ENCODE data around the gene NR5A1. TPM values are rescaled to one million over a fixed set of nuclear protein-coding genes. Genes with fewer than 3 reads are reported as not detected.

The NR5A1 gene
- total RNA-seq, 1 experiment from 2014 or later = 0.09 TPM

DNA sequence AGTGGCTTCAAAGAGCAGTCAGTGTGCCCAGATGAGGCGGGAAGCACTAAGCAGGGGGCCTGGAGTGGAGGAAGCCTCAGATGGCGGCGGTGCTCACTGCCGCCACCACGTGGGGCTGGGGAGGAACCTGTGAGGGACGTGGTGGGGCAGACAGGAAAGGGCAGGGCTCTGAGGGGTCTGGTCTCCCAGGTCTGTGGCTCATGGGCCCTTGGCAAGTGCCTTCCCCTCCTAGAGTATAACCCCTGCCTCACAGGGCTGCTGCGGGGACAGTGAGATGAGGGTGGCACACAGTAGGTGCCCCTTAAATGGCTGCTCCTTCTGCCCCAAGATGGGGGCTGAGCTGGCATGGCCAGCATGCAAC lies 26.6 kb downstream of the NR5A1 start:
- H3K4me1 Mint-ChIP-seq (ENCODE audit: low read depth, unreplicated experiment) = no peaks in the 10 kb centered on the region
- no peaks in the 10 kb centered on the region for H3K9me3 Mint-ChIP-seq (ENCODE audit: unreplicated experiment)
- no peak overlapping the region for H3K27ac Mint-ChIP-seq (ENCODE audit: unreplicated experiment)
- BruUV-seq (replicated peaks) = no TSS peak
- H3K27me3 ChIP-seq (replicated peaks; ENCODE audit: control insufficient read depth, insufficient read depth, low read length) = no peaks in the 10 kb centered on the region
- no peaks in the 10 kb centered on the region for H3K36me3 Mint-ChIP-seq (ENCODE audit: insufficient read depth, unreplicated experiment)
- peak in 1 of 2 experiments; percentile 42 for DNase-seq
- CTCF ChIA-PET = no interaction called here
- no peak overlapping the region for H3K4me3 Mint-ChIP-seq (ENCODE audit: unreplicated experiment)
- POLR2A ChIA-PET = no interaction called here
- TF ChIP-seq, protein P1, sequence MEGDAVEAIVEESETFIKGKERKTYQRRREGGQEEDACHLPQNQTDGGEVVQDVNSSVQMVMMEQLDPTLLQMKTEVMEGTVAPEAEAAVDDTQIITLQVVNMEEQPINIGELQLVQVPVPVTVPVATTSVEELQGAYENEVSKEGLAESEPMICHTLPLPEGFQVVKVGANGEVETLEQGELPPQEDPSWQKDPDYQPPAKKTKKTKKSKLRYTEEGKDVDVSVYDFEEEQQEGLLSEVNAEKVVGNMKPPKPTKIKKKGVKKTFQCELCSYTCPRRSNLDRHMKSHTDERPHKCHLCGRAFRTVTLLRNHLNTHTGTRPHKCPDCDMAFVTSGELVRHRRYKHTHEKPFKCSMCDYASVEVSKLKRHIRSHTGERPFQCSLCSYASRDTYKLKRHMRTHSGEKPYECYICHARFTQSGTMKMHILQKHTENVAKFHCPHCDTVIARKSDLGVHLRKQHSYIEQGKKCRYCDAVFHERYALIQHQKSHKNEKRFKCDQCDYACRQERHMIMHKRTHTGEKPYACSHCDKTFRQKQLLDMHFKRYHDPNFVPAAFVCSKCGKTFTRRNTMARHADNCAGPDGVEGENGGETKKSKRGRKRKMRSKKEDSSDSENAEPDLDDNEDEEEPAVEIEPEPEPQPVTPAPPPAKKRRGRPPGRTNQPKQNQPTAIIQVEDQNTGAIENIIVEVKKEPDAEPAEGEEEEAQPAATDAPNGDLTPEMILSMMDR (IDR thresholded peaks at IDR 0.05; ENCODE audit: insufficient read depth in 1 of 2, low read depth in 1 of 2, low read length in 1 of 2, severe bottlenecking in 1 of 2, unreplicated experiment in 1 of 2) = peak; percentile 51 to 58
- no peaks in the 10 kb centered on the region for H3K9me3 ChIP-seq
- intact Hi-C loops (cut with micrococcal nuclease; ENCODE audit: unreplicated experiment) = loop anchor here (1.0 kb wide), 1 partner anchor 61 kb away; no protein-coding TSS in a partner anchor
- peaks cover 8% of the 10 kb centered on the region; the same call in 1 of the 2 replicates for H3K4me1 ChIP-seq
- H3K36me3 ChIP-seq (ENCODE audit: control insufficient read depth, insufficient read depth, low read length) = no peaks in the 10 kb centered on the region
- H3K27me3 Mint-ChIP-seq (ENCODE audit: insufficient read depth, unreplicated experiment) = peaks cover 2% of the 10 kb centered on the region
- no peak overlapping the region for H3K4me3 ChIP-seq (ENCODE audit: low read depth, low read length)

- Mint-ChIP-seq H3K27ac (ENCODE audit: unreplicated experiment) (no peak overlapping the region), H3K9me3 (ENCODE audit: unreplicated experiment) (no peaks in the 10 kb centered on the region), H3K4me1 (ENCODE audit: low read depth, unreplicated experiment) (no peaks in the 10 kb centered on the region), H3K4me3 (ENCODE audit: unreplicated experiment) (no peak overlapping the region), H3K27me3 (ENCODE audit: insufficient read depth, unreplicated experiment) (no peaks in the 10 kb centered on the region), H3K36me3 (ENCODE audit: insufficient read depth, unreplicated experiment) (no peaks in the 10 kb centered on the region)
- TF ChIP-seq, protein P1 (IDR thresholded peaks at IDR 0.05; ENCODE audit: insufficient read depth in 1 of 2, low read depth in 1 of 2, low read length in 1 of 2, severe bottlenecking in 1 of 2, unreplicated experiment in 1 of 2) = no peak
- DNase-seq = no peak
- ChIA-PET CTCF (no interaction called here), POLR2A (no interaction called here)
- no peaks in the 10 kb centered on the region for H3K27me3 ChIP-seq (replicated peaks; ENCODE audit: control insufficient read depth, insufficient read depth, low read length)
- H3K4me3 ChIP-seq (ENCODE audit: low read depth, low read length) = no peak overlapping the region
- intact Hi-C loops (cut with micrococcal nuclease; ENCODE audit: unreplicated experiment) = loop anchor here (1.0 kb wide), 1 partner anchor 61 kb away; no protein-coding TSS in a partner anchor
- H3K4me1 ChIP-seq = peaks cover 8% of the 10 kb centered on the region; the same call in 1 of the 2 replicates
- no peaks in the 10 kb centered on the region for H3K9me3 ChIP-seq
- no peaks in the 10 kb centered on the region for H3K36me3 ChIP-seq (ENCODE audit: control insufficient read depth, insufficient read depth, low read length)
- no TSS peak for BruUV-seq (replicated peaks)
Observed at GRCh38 chr9:124479947-124480620, 27.1 kb downstream of the NR5A1 start.

DNA sequence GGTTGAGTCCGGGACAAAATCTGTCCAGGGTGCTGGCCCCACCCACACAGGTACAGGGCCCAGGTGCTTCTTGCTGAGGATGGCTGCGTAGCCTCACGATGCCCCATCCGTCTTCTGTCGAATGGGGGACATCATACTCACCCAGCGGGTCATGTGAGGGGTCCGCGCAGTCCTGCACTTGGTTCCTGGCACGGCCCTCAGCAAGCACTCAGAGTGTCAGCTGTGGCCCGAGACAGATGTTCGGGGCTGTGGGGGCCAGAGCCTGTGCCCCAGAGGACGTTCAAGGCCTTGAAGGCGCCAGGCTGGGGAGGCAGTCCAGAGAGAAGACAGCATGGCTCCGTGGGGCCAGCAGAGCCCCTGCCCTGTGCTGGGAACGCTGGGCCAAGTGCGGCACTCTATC lies 27.8 kb downstream of the NR5A1 start:
- H3K36me3 Mint-ChIP-seq (ENCODE audit: insufficient read depth, unreplicated experiment) = no peaks in the 10 kb centered on the region
- Histone ChIP-seq H3K4me1 (peaks cover 8% of the 10 kb centered on the region; the same call in 1 of the 2 replicates), H3K4me3 (ENCODE audit: low read depth, low read length) (no peak overlapping the region), H3K27me3 (replicated peaks; ENCODE audit: control insufficient read depth, insufficient read depth, low read length) (no peaks in the 10 kb centered on the region), H3K9me3 (no peaks in the 10 kb centered on the region), H3K36me3 (ENCODE audit: control insufficient read depth, insufficient read depth, low read length) (no peaks in the 10 kb centered on the region)
- H3K27me3 Mint-ChIP-seq (ENCODE audit: insufficient read depth, unreplicated experiment) = no peaks in the 10 kb centered on the region
- TF ChIP-seq, protein P1 (IDR thresholded peaks at IDR 0.05; ENCODE audit: insufficient read depth in 1 of 2, low read depth in 1 of 2, low read length in 1 of 2, severe bottlenecking in 1 of 2, unreplicated experiment in 1 of 2) = no peak
- no TSS peak for BruUV-seq (replicated peaks)
- intact Hi-C loops (cut with micrococcal nuclease; ENCODE audit: unreplicated experiment) = no loop called here
- H3K4me1 Mint-ChIP-seq (ENCODE audit: low read depth, unreplicated experiment) = no peaks in the 10 kb centered on the region
- POLR2A ChIA-PET = no interaction called here
- no peak overlapping the region for H3K4me3 Mint-ChIP-seq (ENCODE audit: unreplicated experiment)
- no peak overlapping the region for H3K27ac Mint-ChIP-seq (ENCODE audit: unreplicated experiment)
- no peaks in the 10 kb centered on the region for H3K9me3 Mint-ChIP-seq (ENCODE audit: unreplicated experiment)
- no peak for DNase-seq
- CTCF ChIA-PET = no interaction called here

All from Caco-2 (cell line).